GM21737 (cell line): ENCODE measurements around the gene TMEM212.
"Not testable (repeated sequence)": the region's sequence is repeated elsewhere in the genome, so short reads cannot be mapped to it uniquely, and the experiment has no call there.

Source experiments
- ATAC-seq: cut with Tn5 transposase; IDR thresholded peaks from one replicate; pipeline ENCODE4 v1.9.1; 2021; ENCODE audit warnings: mild to moderate bottlenecking, moderate library complexity; ENCODE audit not compliant: unreplicated experiment

TMEM212 gene

DNA sequence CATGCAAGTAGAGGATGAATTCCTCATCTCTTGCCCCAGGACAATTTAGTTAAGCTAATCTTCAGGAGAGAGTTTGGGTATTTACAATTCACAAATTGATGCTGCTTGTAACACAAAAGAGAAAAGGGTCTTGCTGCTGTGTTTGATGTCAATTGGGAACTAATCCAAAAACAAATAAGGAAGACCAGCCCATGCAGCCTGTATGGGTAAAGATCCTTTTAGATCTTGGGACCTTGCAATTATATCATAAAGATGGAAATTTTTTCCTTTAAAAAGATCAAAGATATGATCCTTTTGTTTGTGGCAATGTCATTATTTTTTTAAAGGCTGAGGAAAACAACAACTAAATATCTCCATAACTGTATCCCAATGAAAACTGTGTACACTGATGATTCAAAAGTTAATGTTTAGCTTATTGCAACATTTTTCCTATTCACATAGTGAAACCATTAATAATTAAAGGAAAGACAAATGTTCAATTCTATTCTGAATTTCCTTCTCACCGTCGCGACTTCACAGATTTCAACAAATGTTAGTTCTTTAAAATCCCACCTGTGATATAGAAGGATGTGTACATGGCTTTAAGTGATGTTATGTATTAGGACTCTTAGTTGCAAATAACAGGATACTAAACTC, 40.2 kb downstream of the TMEM212 start:
- ATAC-seq = no peak

DNA sequence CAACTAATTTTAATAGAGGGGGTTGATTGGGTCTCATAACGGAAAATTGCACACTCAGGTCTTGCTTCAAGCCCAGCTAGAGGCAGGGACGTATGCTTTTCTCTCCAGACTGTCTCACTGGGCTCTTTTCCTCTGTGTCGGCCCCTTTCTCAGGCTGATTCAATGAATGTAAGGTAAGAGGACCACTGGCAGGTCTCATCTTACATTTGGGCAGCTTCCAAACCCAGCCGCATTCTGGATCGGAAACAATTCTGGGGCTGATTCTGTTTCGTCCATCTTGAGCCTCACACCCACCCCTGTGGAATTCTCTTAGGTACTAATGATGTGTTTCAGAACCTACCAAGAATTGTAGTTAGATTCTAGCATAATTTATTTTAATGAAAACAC, 40.7 kb downstream of the TMEM212 start:
- no peak for ATAC-seq

DNA sequence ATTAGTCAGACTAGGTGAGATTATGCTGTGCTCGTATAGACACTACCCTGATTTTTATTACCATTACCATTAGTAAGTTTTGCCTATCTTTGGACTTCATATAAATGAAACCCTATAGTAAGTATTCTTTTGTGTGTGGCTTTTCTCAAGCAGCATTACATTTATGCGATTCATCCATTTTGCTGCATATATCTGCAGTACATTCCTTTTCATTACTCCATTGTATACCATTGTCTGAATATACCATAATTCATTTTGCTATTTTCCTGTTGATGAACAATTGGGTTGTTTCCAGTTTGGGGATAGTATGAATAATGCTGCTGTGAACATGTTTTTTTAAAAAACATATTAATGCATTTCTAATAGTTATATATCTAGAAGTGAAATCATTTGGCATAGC, 45.3 kb downstream of the TMEM212 start:
- ATAC-seq = no peak

DNA sequence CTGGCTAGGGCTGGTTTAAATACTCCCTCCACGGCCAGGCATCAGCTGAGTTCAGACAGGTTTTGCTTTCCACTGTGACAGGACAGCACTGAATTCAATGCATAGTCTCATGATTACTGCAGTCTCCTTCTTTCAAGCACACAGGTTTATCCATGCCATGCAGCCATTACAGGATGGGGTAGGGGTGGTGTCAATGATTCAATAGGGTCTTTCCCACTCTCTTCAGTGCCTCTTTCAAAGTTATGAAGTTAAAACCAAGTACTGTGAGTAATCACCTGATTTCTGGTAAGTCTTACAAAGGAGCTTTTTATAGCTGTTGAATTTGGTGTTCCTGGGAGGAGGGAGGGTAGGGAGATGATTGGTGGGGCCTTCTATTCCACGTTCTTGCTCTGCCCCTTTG, 47.2 kb downstream of the TMEM212 start:
- no peak for ATAC-seq

- no peak for ATAC-seq
Measured at GRCh38 chr3:171892457-171892856, 49.3 kb downstream of the TMEM212 start.

GRCh38 chr3:171895291-171895690, 52.1 kb downstream of the TMEM212 start:
- ATAC-seq = no peak

DNA sequence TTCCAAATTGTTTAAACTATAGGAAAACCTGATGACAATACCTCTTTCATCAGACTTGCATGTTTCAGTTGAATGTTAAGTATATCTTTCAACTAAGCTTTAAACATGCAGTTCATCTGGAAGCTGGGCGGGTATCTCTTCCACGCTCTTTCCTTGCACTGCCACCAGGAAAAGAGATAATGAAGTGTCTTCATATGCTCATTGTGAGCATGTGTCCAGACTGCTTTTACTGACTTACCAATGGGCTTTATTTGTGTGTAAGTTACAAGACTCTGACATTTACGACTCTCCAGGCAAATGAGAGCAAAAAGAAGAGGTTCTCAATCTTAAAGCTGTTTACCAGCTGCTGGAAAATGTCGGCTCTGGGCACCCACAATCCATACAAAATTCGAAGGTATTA, 52.8 kb downstream of the TMEM212 start:
- ATAC-seq = no peak

GRCh38 chr3:171896316-171896715, 53.2 kb downstream of the TMEM212 start:
- no peak for ATAC-seq

GRCh38 chr3:171898192-171898591, 55.0 kb downstream of the TMEM212 start:
- no peak for ATAC-seq

GRCh38 chr3:171900446-171900845, 57.3 kb downstream of the TMEM212 start:
- ATAC-seq = no peak

DNA sequence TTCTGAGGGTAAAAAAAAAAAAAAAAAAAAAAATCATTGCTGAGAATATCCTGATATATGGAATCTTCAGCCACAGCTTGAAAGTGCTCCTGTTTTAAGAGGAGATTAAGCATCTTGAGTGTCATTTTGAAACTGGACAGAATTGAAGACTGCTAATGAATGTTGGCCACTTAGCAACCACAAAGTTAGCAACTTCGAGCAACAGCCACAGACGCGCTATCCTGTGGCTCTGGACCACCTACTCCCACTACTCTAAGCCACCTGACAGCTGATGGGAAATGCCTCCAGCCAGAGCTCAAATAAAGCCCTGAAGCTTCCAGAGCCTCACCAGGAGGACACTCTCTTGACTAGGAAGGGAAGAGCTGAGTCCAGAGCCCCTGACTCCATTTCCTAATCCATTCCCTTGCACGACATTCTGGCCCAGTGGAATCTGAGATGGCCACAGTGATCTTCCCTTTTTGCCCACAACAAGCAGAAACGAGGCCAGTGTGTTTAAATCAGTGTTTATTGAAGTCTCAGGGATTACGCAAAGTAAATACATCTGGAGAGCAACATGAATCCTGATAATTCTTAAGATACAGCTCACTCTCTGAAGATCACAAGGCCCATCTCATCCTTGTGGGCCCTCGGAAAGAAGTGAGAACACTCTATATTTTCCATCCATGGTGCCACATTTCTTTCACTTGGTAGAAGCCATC, 58.6 kb downstream of the TMEM212 start:
- ATAC-seq = no peak

DNA sequence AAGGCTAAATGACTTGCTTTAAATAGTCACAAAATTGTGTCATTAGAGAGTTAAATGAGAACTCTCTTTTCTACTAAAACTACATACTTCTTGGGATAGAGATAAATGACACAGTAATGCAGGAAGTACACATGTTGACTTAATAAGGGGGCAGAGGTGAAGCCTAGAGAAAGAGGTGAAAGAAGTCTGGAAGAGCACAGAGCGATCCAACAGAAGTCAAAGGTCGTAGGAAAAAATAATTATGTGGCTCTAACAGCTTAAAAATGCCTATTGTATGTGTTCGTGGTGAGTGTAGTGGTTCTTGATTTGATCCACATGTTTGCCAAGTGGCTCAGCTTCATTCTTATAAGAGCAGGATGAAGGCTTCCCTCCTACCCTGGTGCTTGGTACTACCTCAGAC, 61.7 kb downstream of the TMEM212 start:
- no peak for ATAC-seq

- not testable (repeated sequence) for ATAC-seq
Measured at GRCh38 chr3:171906503-171906902, 63.4 kb downstream of the TMEM212 start.

DNA sequence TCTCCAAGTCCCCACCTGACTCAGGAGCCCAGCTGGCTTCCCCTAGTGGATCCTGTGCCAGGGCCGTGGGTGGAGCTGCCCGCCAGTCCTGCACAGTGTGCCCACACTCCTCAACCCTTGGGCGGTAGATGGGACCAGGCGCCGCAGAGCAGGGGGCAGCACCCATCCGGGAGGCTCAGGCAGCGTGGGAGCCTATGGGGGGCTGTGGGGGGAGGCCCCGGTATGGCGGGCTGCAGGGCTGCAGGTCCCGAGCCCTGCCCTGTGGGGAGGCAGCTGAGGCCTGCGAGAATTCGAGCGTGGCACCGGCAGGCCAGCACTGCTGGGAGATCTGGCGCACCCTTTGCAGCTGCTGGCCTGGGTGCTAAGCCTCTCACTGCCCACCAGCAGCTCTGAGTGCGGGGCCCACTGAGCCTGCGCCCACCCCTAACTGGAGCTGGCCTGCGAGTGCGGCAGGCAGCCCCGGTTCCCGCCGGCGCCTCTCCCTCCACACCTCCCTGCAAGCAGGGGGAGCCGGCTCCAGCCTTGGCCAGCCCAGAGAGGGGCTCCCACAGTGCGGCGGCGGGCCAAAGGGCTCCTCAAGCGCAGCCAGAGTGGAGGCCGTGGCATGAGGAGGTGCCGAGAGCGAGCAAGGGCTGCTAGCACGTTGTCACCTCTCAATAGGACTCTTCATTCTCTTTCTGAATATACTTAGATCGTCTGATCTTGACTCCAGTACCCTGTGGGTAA, 64.0 kb downstream of the TMEM212 start:
- no peak for ATAC-seq

GRCh38 chr3:171907761-171908160, 64.6 kb downstream of the TMEM212 start:
- ATAC-seq = no peak

GRCh38 chr3:171908731-171909130, 65.6 kb downstream of the TMEM212 start:
- no peak for ATAC-seq
